OCI-LY1 (cell line): ENCODE results near the gene FTO.

Experiments
- CTCF ChIP-seq: fragments of 200-600 bp; sonication (generic), shearing (Covaris generic); IDR thresholded peaks from 2 replicates; pipeline ENCODE4 v1.5.1; 2017; ENCODE audit warnings: mild to moderate bottlenecking, antibody characterized with exemption, low read length, moderate library complexity, mixed read lengths
- EZH2 ChIP-seq: fragments of 200-600 bp; sonication (generic), shearing (Covaris generic); IDR thresholded peaks from 2 replicates; pipeline ENCODE4 v1.8.0; 2017; ENCODE audit warnings: borderline replicate concordance, mixed run types, mild to moderate bottlenecking, antibody characterized with exemption, low read length, moderate library complexity, mixed read lengths

- TF ChIP-seq EZH2: no peak
- TF ChIP-seq CTCF: no peak
Measured at GRCh38 chr16:54175552-54176375, 471.8 kb downstream of the FTO start.
